HFF-Myc (cell line): Measurements from ENCODE around the gene BICD1.
A peak's percentile ranks its signal among the peaks of the same experiment; 100 is the strongest.

ENCODE experiments used
- DNase-seq: peaks from one replicate; pipeline ENCODE4 v3.0.0-alpha.2; 2011; ENCODE audit warnings: low read depth; ENCODE audit errors: extremely low read depth
- H3K4me3 ChIP-seq: replicated peaks from 2 replicates; pipeline ENCODE4 v1.5.1; 2011; ENCODE audit warnings: low read depth, mild to moderate bottlenecking, control low read depth, low read length
- CTCF ChIP-seq: IDR thresholded peaks from 2 replicates; pipeline ENCODE4 v1.5.1; 2012; ENCODE audit warnings: mild to moderate bottlenecking, low read depth, low read length, control low read depth; ENCODE audit errors: missing control alignments

Gene BICD1

DNA sequence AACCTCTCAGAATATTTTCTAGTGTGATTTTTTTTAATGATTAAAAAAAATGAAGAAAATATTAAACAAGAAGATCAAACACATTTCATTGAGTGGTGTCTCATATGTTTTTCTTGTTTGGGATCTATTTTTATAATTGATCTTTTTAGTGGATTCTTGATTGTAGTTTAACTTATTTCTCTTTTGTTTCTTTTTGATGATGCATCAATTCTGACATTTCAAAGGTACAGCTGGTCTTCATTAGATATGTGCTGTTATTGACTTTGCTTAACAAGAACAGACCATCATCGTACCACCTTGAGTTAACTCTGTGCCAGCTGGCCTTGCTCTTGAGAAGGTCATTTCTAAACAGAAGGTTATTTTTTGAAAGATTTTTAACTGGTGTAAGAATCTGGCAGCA is 246.9 kb downstream of the BICD1 start:
- no peak for DNase-seq
- H3K4me3 ChIP-seq: no peak overlapping the region
- TF ChIP-seq CTCF: no peak

DNA sequence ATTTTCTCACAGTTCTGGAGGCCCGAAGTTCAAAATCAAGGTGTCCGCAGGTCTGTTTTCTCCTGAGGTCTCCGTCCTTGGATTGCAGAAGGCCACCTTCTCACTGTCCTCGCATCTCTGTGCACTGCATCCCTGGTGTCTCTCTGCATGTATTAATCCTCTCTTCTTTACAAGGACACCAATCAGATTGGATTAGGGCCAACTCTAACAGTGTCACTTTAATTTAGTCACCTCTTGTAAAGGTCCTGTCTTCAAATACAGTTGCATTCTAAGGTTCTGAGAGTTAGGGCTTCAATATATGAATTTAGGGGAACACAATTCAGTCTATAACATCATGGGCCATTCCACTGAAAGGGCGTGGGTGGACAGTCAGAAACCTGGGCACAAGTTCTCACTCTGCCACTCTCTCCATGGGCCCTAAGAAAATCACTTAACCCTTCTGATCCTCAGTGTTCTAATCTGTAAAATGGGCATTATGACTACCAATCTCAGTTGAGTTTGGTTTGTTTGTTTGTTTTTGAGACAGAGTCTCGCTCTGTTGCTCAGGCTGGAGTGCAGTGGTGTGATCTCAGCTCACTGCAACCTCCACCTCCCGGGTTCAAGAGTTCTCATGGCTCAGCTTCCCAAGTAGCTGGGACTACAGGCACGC is 251.1 kb downstream of the BICD1 start:
- H3K4me3 ChIP-seq: no peak overlapping the region
- DNase-seq: no peak
- TF ChIP-seq CTCF: no peak

- no peak for DNase-seq
- TF ChIP-seq CTCF: no peak
- H3K4me3 ChIP-seq: no peak overlapping the region
Observed at GRCh38 chr12:32360956-32361355, 254.3 kb downstream of the BICD1 start.

DNA sequence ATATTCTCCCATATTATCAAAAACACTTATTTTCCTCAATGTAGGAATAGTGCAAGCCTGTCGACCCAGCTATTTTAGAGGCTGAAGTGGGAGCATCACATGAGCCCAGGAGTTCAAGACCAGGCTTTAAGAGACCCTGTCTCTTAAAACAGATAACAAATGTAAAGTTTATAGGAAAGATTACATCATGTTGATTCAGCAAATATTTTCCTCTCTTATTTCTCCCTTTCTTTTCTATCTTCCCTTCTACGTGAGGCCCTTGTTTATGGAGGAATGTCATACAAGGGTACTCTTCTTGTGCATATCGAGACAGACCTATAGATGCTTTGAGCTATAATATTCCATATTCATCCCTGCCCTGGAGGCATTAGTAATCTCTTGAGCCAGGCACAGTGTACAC is 256.2 kb downstream of the BICD1 start:
- H3K4me3 ChIP-seq: no peak overlapping the region
- no peak for TF ChIP-seq CTCF
- DNase-seq: no peak

DNA sequence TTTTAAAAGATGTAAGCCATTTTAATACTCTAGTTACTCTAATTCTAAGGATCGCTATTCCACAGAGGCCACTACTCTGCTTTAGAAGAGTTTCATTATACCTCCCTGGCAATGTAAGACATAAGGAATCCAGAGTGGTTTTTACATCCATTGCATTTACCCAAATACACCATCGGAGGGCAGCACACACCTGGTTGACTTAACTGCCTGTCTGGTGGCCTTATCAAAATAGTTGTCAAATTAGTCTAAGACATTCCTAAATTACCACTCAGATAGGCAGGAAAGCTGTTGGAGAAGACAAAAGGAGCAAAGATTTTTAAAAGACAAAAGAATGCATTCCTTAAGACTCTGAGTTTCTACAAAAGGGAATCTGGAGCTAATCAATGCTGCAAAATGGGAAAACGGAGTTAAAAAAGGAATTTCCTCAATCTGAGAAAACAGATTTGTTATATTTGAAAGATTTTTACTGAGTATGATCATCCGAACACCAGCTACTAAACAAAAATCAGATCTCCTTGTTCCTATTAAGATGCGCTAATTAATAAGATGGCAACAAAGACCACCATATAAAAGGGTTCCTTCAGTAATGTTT is 258.9 kb downstream of the BICD1 start:
- H3K4me3 ChIP-seq: no peak overlapping the region
- peak; percentile 47 for DNase-seq
- peak; percentile 66 for TF ChIP-seq CTCF

GRCh38 chr12:32366714-32367113 is 260.1 kb downstream of the BICD1 start:
- no peak for DNase-seq
- no peak overlapping the region for H3K4me3 ChIP-seq
- TF ChIP-seq CTCF: no peak

DNA sequence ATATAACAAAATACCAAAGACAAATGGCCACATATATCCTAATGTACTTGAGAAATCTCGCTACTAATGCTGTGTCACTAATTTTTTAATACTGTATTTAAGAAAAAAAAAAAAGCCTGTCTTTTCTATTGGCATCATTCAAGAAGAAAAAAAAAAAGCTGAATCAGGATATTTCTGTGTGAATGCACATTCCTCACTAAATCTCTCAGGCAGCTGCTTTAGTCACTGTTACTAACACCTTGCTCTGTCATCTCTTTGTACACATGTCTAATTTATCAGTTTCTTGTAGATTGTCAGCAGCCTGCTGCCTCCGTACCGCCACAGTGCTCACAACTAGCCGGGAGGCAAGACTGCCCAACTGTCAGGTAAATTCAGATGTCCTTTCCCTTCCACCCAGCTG is 260.7 kb downstream of the BICD1 start:
- no peak for DNase-seq
- no peak for TF ChIP-seq CTCF
- H3K4me3 ChIP-seq: no peak overlapping the region
